Neural cell (in vitro differentiated cells): ENCODE results near the gene NEK6.

Experiments used
- EP300 ChIP-seq: fragments of 450-650 bp; conservative IDR thresholded peaks from 2 replicates; pipeline ENCODE4 v1.6.1; 2014; ENCODE audit warnings: antibody characterized with exemption, mild to moderate bottlenecking, moderate library complexity; ENCODE audit not compliant: poor library complexity, severe bottlenecking
- EZH2 ChIP-seq: fragments of 200-600, 300-800 bp; shearing (Covaris generic), sonication (generic); IDR thresholded peaks from 2 replicates; pipeline ENCODE4 v1.6.1; 2014; ENCODE audit warnings: antibody characterized with exemption, low read length, borderline replicate concordance, mild to moderate bottlenecking; ENCODE audit not compliant: insufficient read depth, poor library complexity, severe bottlenecking
- MXI1 ChIP-seq: fragments of 450-650 bp; conservative IDR thresholded peaks from 2 replicates; pipeline ENCODE4 v1.6.1; 2014; ENCODE audit warnings: antibody characterized with exemption, mild to moderate bottlenecking; ENCODE audit not compliant: poor library complexity, severe bottlenecking
- POLR2AphosphoS5 ChIP-seq: IDR thresholded peaks from 2 replicates; pipeline ENCODE4 v1.6.1; 2012
- TAF1 ChIP-seq: IDR thresholded peaks from 2 replicates; pipeline ENCODE4 v1.6.1; 2012; ENCODE audit warnings: low read depth
- TF ChIP-seq, protein P1 (sequence below): fragments of 450-650 bp; IDR thresholded peaks from 2 replicates; pipeline ENCODE4 v1.5.1; 2014; ENCODE audit warnings: antibody characterized with exemption, mild to moderate bottlenecking, moderate library complexity; ENCODE audit not compliant: poor library complexity, severe bottlenecking

- TF ChIP-seq, protein P1, sequence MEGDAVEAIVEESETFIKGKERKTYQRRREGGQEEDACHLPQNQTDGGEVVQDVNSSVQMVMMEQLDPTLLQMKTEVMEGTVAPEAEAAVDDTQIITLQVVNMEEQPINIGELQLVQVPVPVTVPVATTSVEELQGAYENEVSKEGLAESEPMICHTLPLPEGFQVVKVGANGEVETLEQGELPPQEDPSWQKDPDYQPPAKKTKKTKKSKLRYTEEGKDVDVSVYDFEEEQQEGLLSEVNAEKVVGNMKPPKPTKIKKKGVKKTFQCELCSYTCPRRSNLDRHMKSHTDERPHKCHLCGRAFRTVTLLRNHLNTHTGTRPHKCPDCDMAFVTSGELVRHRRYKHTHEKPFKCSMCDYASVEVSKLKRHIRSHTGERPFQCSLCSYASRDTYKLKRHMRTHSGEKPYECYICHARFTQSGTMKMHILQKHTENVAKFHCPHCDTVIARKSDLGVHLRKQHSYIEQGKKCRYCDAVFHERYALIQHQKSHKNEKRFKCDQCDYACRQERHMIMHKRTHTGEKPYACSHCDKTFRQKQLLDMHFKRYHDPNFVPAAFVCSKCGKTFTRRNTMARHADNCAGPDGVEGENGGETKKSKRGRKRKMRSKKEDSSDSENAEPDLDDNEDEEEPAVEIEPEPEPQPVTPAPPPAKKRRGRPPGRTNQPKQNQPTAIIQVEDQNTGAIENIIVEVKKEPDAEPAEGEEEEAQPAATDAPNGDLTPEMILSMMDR = no peak
- TF ChIP-seq EP300 (no peak), EZH2 (no peak), TAF1 (no peak), MXI1 (no peak), POLR2AphosphoS5 (no peak)
These were observed 133.3 kb downstream of the NEK6 start for GRCh38 chr9:124390794-124391658.
